A549 (cell line): ENCODE measurements around the gene TRIO. TPM values are rescaled to one million over a fixed set of nuclear protein-coding genes. Genes with fewer than 3 reads are reported as not detected.
"Not testable (repeated sequence)": the region's sequence is repeated elsewhere in the genome, so short reads cannot be mapped to it uniquely, and the experiment has no call there.

ENCODE experiments used
- ATAC-seq, 2 experiments: fragments of 200-7000 bp in 1 of 2; fragments of >200 bp in 1 of 2; cut with Nextera tagmentation in 1 of 2; cut with Tn5 transposase in 1 of 2; 3 replicates each; pipeline versions ENCODE4 v1.8.0 to v1.9.1; 2018 to 2020; ENCODE audit warnings: mild to moderate bottlenecking in 1 of 2, moderate library complexity in 1 of 2
- CTCF ChIA-PET: fragments of 300-600 bp; sonication (Branson Sonifier 250); formaldehyde crosslinking; extraction: SDS; loops from one replicate; lab custom pipeline; 2021; ENCODE audit warnings: antibody characterized with exemption, inconsistent platforms; lab: Yijun Ruan, JAX
- POLR2A ChIA-PET: fragments of 350-600 bp; formaldehyde crosslinking; extraction: SDS; loops from one replicate; lab custom pipeline; 2021; ENCODE audit warnings: antibody characterized with exemption, inconsistent platforms; lab: Yijun Ruan, JAX
- DNase-seq, 2 experiments: peaks; one replicate each; pipeline versions ENCODE4 v3.0.0 to v3.0.0-alpha.2; 2011 to 2016; ENCODE audit warnings: low read depth in 1 of 2, low spot score in 1 of 2
- FAIRE-seq: peaks from 2 replicates; lab custom pipeline; 2011; peaks lifted over from hg19 to GRCh38; lab: Jason Lieb, UNC
- H3K27ac ChIP-seq, 2 experiments: fragments of >200 bp; sonication (Bioruptor Twin); formaldehyde crosslinking; 3 replicates each; pipeline ENCODE4 v1.5.1; 2016 to 2017
- H3K4me1 ChIP-seq: fragments of >200 bp; sonication (Bioruptor Twin); formaldehyde crosslinking; 3 replicates; pipeline ENCODE4 v1.6.1; 2016
- H3K4me2 ChIP-seq: fragments of >200 bp; sonication (Bioruptor Twin); formaldehyde crosslinking; 3 replicates; pipeline ENCODE4 v1.6.1; 2016
- H3K4me3 ChIP-seq: fragments of >200 bp; sonication (Bioruptor Twin); formaldehyde crosslinking; 3 replicates; pipeline ENCODE4 v1.5.1; 2016
- H3K9me3 ChIP-seq: fragments of >200 bp; sonication (Bioruptor Twin); formaldehyde crosslinking; 3 replicates; pipeline ENCODE4 v1.6.1; 2016
- CEBPB ChIP-seq, 2 experiments: fragments of >200 bp in 1 of 2; sonication (Bioruptor Twin) in 1 of 2; formaldehyde crosslinking in 1 of 2; IDR thresholded peaks; 2 replicates each; pipeline ENCODE4 v1.6.1; 2012 to 2016
- E2F6 ChIP-seq: IDR thresholded peaks from 2 replicates; pipeline ENCODE4 v1.6.1; 2012; ENCODE audit warnings: low read depth, borderline replicate concordance
- EHF ChIP-seq: fragments of 250-450 bp; sonication (Bioruptor Pico); IDR thresholded peaks from 2 replicates; pipeline ENCODE4 v1.5.0; 2020; ENCODE audit warnings: mild to moderate bottlenecking
- EHMT2 ChIP-seq: fragments of 200-600 bp; sonication (generic); IDR thresholded peaks from 2 replicates; pipeline ENCODE4 v1.6.1; 2016; ENCODE audit warnings: antibody characterized with exemption, low read depth, mild to moderate bottlenecking, moderate library complexity
- FOSL2 ChIP-seq, 2 experiments: fragments of 450-650 bp in 1 of 2; fragments of >200 bp in 1 of 2; sonication (Bioruptor Twin) in 1 of 2; formaldehyde crosslinking; IDR thresholded peaks; 2 replicates each; pipeline versions ENCODE4 v1.5.0 to v1.6.1; 2016 to 2020; ENCODE audit warnings: mild to moderate bottlenecking in 1 of 2, moderate library complexity in 1 of 2
- GATA3 ChIP-seq: IDR thresholded peaks from 2 replicates; pipeline ENCODE4 v1.6.1; 2012; ENCODE audit warnings: borderline replicate concordance
- HEYL ChIP-seq: fragments of 250-450 bp; sonication (Bioruptor Pico); IDR thresholded peaks from 2 replicates; pipeline ENCODE4 v1.8.0; 2021; ENCODE audit warnings: mild to moderate bottlenecking, moderate library complexity
- HOXB13 ChIP-seq: fragments of 250-450 bp; sonication (Bioruptor Pico); IDR thresholded peaks from 2 replicates; pipeline ENCODE4 v1.5.0; 2020; ENCODE audit warnings: low read depth, mild to moderate bottlenecking, moderate library complexity
- JUN ChIP-seq, 2 experiments: fragments of >200 bp; sonication (Bioruptor Twin); formaldehyde crosslinking; IDR thresholded peaks; 2 replicates in 1 of 2; 3 replicates in 1 of 2; pipeline ENCODE4 v1.6.1; 2016 to 2017
- JUNB ChIP-seq: fragments of >200 bp; sonication (Bioruptor Twin); formaldehyde crosslinking; IDR thresholded peaks from 2 replicates; pipeline ENCODE4 v1.6.1; 2016
- MAFK ChIP-seq: fragments of 450-650 bp; IDR thresholded peaks from 2 replicates; pipeline ENCODE4 v1.6.1; 2014; ENCODE audit not compliant: partially characterized antibody
- MAZ ChIP-seq: fragments of 150-350 bp; IDR thresholded peaks from 2 replicates; pipeline ENCODE4 v1.6.1; 2014; ENCODE audit warnings: antibody characterized with exemption, low read depth, low read length, borderline replicate concordance
- NFE2L2 ChIP-seq: fragments of 150-350 bp; conservative IDR thresholded peaks from 2 replicates; pipeline ENCODE4 v1.6.1; 2014; ENCODE audit warnings: low read length
- RARB ChIP-seq: fragments of 250-450 bp; sonication (Bioruptor Pico); IDR thresholded peaks from 2 replicates; pipeline ENCODE4 v1.8.0; 2021; ENCODE audit warnings: mild to moderate bottlenecking, moderate library complexity
- RFX5 ChIP-seq: fragments of 450-650 bp; IDR thresholded peaks from 2 replicates; pipeline ENCODE4 v1.7.1; 2014; ENCODE audit warnings: antibody characterized with exemption, mild to moderate bottlenecking, moderate library complexity
- SREBF2 ChIP-seq: fragments of 450-650 bp; IDR thresholded peaks from 2 replicates; pipeline ENCODE4 v1.6.1; 2014; ENCODE audit warnings: mild to moderate bottlenecking, moderate library complexity
- TFCP2L1 ChIP-seq: fragments of 250-450 bp; sonication (Bioruptor Pico); IDR thresholded peaks from 2 replicates; pipeline ENCODE4 v1.5.0; 2021; ENCODE audit warnings: mild to moderate bottlenecking
- ZSCAN20 ChIP-seq: fragments of 250-450 bp; sonication (Bioruptor Pico); IDR thresholded peaks from 2 replicates; pipeline ENCODE4 v1.8.0; 2022; ENCODE audit warnings: mild to moderate bottlenecking, moderate library complexity
- WGBS: methylation state at CpG from one replicate; pipeline ENCODE4 v1.1.6; 2017; ENCODE audit errors: missing lambda C conversion rate; 5-methylcytosine and 5-hydroxymethylcytosine counted together
- polyA plus RNA-seq, 4 experiments: library from polyadenylated mRNA; depleted of rRNA in 3 of 4; stranded (reverse); fragments of >200 nt; fragmentation: RNase III in 1 of 4; extraction: RNeasy Plus Mini Kit Qiagen cat#74134 plus additional on column Dnase treatment in 1 of 4; gene quantifications; 2 replicates in 3 of 4; 3 replicates in 1 of 4; pipeline ENCODE4 v1.2.3, GENCODE V29; 2011 to 2017
- TF ChIP-seq, protein P1 (sequence below): fragments of >200 bp; sonication (Bioruptor Twin); formaldehyde crosslinking; IDR thresholded peaks from 2 replicates; pipeline ENCODE4 v1.6.1; 2016
- TF ChIP-seq, protein P2 (sequence below): fragments of >200 bp; sonication (Bioruptor Twin); formaldehyde crosslinking; IDR thresholded peaks from 3 replicates; pipeline ENCODE4 v1.6.1; 2016
- TF ChIP-seq, protein P3 (sequence below): fragments of 200-600 bp; sonication (generic); IDR thresholded peaks from 2 replicates; pipeline ENCODE4 v1.6.1; 2016; ENCODE audit warnings: antibody characterized with exemption, mild to moderate bottlenecking, moderate library complexity

Gene TRIO
- polyA plus RNA-seq, 2 of the 4 experiments (the other 2 are of a cell fraction), result 47.5 to 79.0 TPM

DNA sequence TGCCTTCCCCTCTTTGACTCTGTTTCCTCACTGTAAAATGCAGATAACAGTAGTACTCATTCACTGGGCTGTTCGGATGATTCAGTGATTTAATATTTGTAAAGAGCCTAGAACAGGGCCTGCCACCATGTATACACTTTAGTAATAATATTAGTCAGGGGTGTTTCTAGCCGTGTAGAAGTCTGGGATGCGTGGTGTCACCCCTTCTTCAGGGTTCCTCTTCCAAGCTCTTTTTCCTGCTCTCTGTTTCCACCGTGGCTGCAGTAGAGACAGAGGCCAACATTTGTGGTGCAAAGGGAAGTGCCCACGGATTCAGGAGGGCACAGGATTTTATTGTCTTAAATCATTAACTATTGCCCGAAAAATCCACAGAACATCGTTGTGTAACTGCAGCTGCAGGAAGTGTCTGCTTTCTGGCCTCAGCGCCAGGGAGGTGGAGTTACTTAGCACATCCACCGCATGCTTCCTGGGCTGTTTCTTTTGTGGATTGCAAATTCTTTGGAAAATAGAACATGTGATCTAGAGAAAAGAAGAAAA, 61.7 kb downstream of the TRIO start (continued):
- TF ChIP-seq FOSL2 (IDR thresholded peaks at IDR 0.05) (peak; percentile 14; the same call in 1 of the 2 replicates), FOSL2 (CRISPR knock-in tag; IDR thresholded peaks at IDR 0.05) (peak; percentile 25; the same call in 1 of the 2 replicates), HEYL (no peak), GATA3 (peak; percentile 57; the same call in 1 of the 2 replicates)

- no peak for ATAC-seq
- Histone ChIP-seq H3K27ac (peak overlapping the region; percentile 87 to 92), H3K4me2 (peak overlapping the region; percentile 87), H3K4me1 (peaks cover 93% of the 10 kb centered on the region), H3K9me3 (no peaks in the 10 kb centered on the region), H3K4me3 (no peak overlapping the region)
- TF ChIP-seq, protein P1, sequence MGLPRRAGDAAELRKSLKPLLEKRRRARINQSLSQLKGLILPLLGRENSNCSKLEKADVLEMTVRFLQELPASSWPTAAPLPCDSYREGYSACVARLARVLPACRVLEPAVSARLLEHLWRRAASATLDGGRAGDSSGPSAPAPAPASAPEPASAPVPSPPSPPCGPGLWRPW, result no peak
- TF ChIP-seq MAZ (no peak), E2F6 (no peak)
- TF ChIP-seq, protein P2, sequence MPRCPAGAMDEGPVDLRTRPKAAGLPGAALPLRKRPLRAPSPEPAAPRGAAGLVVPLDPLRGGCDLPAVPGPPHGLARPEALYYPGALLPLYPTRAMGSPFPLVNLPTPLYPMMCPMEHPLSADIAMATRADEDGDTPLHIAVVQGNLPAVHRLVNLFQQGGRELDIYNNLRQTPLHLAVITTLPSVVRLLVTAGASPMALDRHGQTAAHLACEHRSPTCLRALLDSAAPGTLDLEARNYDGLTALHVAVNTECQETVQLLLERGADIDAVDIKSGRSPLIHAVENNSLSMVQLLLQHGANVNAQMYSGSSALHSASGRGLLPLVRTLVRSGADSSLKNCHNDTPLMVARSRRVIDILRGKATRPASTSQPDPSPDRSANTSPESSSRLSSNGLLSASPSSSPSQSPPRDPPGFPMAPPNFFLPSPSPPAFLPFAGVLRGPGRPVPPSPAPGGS, result no peak
- no peak for FAIRE-seq
- ChIA-PET POLR2A (no interaction called here), CTCF (interaction anchor here (1.5 to 1.7 kb wide), 3 partner anchors 20 to 50 kb away, joined by 3 read pairs; no protein-coding TSS in a partner anchor)
- 76% methylated on average over 11 of the region's 11 CpGs for WGBS
- DNase-seq, result no peak
Measured at GRCh38 chr5:14206028-14206725, 63.0 kb downstream of the TRIO start.

GRCh38 chr5:14207428-14207827, 64.3 kb downstream of the TRIO start:
- Histone ChIP-seq H3K4me2 (peak overlapping the region; percentile 83), H3K27ac (peak overlapping the region; percentile 84 to 87), H3K4me1 (peaks cover 94% of the 10 kb centered on the region)
- FAIRE-seq, H3K9me3 ChIP-seq, ATAC-seq, CTCF ChIA-PET, H3K4me3 ChIP-seq, POLR2A ChIA-PET, DNase-seq: not testable (repeated sequence)
- 0 out of 2 replicates have a peak, but pooled peaks have one; percentile 1 for TF ChIP-seq GATA3
- WGBS, result 20% methylated on average over 2 of the region's 3 CpGs

DNA sequence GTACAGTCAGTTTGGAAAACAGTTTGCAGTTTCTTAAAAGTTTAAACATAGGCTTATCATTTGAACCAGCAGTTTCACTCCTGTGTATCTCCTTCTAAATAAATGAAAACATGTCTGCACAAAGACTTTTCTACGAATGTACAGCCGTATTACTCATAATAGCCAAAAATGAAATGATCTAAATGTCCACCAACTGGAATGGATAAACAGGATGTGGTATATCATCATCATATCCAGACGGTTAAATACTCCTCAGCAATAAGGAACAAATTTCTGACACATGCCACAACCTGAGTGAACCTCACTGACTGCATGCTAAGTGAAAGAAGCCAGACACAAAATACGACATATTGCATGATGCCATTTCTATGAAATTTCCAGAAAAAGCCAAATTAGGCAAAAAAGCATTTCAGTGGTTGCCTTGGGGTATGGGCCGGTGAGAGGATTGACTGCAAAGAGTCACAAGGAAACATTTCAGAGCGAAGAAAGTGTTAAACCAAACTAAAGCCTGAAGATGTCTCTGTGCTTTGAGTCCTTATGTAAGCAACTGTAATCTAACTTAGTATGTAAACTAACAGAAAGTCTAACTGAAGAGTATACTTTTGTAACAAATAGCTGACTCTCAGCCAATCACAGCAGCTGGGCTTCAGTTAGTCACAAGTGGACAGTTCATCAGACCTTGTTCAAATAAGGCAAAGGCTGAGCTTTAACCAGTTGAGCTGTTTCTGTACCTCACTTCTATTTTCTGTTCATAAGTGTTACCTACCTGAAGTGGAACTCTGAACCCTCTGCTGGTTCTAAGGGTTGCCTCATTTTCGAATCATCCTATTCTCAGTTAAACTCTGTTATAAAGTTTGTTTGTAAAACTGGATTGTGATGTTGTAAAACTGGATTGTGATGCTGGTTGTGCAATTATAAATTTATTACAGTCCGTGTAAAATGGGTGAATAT, 65.2 kb downstream of the TRIO start:
- H3K4me1 ChIP-seq, result peaks cover 94% of the 10 kb centered on the region
- TF ChIP-seq SREBF2, result no peak
- TF ChIP-seq JUNB, result 0 out of 2 replicates have a peak, but pooled peaks have one; percentile 27
- TF ChIP-seq RFX5, result no peak
- TF ChIP-seq JUN (IDR thresholded peaks at IDR 0.05), result no peak
- TF ChIP-seq TFCP2L1 (CRISPR knock-in tag), result no peak
- TF ChIP-seq EHMT2, result no peak
- no peak for TF ChIP-seq HOXB13
- TF ChIP-seq, protein P3, sequence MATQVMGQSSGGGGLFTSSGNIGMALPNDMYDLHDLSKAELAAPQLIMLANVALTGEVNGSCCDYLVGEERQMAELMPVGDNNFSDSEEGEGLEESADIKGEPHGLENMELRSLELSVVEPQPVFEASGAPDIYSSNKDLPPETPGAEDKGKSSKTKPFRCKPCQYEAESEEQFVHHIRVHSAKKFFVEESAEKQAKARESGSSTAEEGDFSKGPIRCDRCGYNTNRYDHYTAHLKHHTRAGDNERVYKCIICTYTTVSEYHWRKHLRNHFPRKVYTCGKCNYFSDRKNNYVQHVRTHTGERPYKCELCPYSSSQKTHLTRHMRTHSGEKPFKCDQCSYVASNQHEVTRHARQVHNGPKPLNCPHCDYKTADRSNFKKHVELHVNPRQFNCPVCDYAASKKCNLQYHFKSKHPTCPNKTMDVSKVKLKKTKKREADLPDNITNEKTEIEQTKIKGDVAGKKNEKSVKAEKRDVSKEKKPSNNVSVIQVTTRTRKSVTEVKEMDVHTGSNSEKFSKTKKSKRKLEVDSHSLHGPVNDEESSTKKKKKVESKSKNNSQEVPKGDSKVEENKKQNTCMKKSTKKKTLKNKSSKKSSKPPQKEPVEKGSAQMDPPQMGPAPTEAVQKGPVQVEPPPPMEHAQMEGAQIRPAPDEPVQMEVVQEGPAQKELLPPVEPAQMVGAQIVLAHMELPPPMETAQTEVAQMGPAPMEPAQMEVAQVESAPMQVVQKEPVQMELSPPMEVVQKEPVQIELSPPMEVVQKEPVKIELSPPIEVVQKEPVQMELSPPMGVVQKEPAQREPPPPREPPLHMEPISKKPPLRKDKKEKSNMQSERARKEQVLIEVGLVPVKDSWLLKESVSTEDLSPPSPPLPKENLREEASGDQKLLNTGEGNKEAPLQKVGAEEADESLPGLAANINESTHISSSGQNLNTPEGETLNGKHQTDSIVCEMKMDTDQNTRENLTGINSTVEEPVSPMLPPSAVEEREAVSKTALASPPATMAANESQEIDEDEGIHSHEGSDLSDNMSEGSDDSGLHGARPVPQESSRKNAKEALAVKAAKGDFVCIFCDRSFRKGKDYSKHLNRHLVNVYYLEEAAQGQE, result no peak
- TF ChIP-seq RARB (CRISPR knock-in tag), result no peak
- TF ChIP-seq MAFK, result peak; percentile 61
- TF ChIP-seq ZSCAN20 (CRISPR knock-in tag), result no peak
- TF ChIP-seq CEBPB (IDR thresholded peaks at IDR 0.05), result peak; percentile 8 to 46; a peak in 1 of 4 replicates
- no peak for TF ChIP-seq NFE2L2
- no peak for TF ChIP-seq EHF (CRISPR knock-in tag)
- no peak for TF ChIP-seq FOSL2 (IDR thresholded peaks at IDR 0.05)
- TF ChIP-seq FOSL2 (CRISPR knock-in tag; IDR thresholded peaks at IDR 0.05), result 0 out of 2 replicates have a peak, but pooled peaks have one; percentile 21

More for the DNA sequence above, 65.2 kb downstream of the TRIO start:
- ATAC-seq (peak; percentile 61 to 67), DNase-seq (peak in 1 of 2 experiments; percentile 75), FAIRE-seq (no peak)
- H3K4me3 ChIP-seq, result peak overlapping the region; percentile 27
- 16% methylated on average over 8 of the region's 8 CpGs for WGBS
- CTCF ChIA-PET, result interaction anchor here (1.3 to 1.5 kb wide), 2 partner anchors 100 to 231 kb away, joined by 3 to 4 read pairs; no protein-coding TSS in a partner anchor
- POLR2A ChIA-PET, result interaction anchor here (0.6 kb wide), 2 partner anchors 65 to 68 kb away, joined by 3 to 6 read pairs; partner anchors contain the start of gene TRIO
- H3K27ac ChIP-seq, result peak overlapping the region; percentile 84 to 87
- peak overlapping the region; percentile 83 for H3K4me2 ChIP-seq
- no peaks in the 10 kb centered on the region for H3K9me3 ChIP-seq
